ENCODE results near the gene CCDC201.

DNA sequence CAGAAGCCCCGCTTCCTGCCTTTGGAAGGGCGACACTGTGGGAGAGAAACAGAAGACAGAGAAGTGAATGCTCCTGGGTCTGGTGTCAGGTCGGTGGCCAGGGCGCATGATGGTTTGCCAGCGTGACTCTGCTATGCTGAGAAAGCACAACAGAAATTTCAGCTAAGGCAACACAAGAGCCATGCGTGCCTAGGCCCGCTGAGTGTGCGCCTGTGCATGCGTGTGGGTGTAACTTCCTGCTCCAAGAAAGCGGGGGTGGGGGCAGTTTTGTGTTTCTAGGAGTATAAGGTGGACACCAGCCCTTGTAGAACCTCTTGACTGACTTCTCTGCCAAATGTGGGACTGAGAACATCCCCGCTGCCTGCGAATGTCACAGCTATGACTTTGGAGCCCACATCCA is 42.0 kb upstream of the CCDC201 start:
- TF ChIP-seq, protein P1, sequence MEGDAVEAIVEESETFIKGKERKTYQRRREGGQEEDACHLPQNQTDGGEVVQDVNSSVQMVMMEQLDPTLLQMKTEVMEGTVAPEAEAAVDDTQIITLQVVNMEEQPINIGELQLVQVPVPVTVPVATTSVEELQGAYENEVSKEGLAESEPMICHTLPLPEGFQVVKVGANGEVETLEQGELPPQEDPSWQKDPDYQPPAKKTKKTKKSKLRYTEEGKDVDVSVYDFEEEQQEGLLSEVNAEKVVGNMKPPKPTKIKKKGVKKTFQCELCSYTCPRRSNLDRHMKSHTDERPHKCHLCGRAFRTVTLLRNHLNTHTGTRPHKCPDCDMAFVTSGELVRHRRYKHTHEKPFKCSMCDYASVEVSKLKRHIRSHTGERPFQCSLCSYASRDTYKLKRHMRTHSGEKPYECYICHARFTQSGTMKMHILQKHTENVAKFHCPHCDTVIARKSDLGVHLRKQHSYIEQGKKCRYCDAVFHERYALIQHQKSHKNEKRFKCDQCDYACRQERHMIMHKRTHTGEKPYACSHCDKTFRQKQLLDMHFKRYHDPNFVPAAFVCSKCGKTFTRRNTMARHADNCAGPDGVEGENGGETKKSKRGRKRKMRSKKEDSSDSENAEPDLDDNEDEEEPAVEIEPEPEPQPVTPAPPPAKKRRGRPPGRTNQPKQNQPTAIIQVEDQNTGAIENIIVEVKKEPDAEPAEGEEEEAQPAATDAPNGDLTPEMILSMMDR (IDR thresholded peaks at IDR 0.05): no peak
- no peak for TF ChIP-seq MYC (IDR thresholded peaks at IDR 0.05; ENCODE audit: borderline replicate concordance, low read length)
- TF ChIP-seq CHD2 (IDR thresholded peaks at IDR 0.05; ENCODE audit: low read length, partially characterized antibody): no peak
- TF ChIP-seq POLR2A (IDR thresholded peaks at IDR 0.05; ENCODE audit: low read length): no peak
- no peak for TF ChIP-seq RCOR1 (IDR thresholded peaks at IDR 0.05; ENCODE audit: low read depth, low read length)
- no peak for TF ChIP-seq SMC3 (IDR thresholded peaks at IDR 0.05)
- no peak for TF ChIP-seq RAD21 (conservative IDR thresholded peaks at IDR 0.05 in 1 of 2, IDR thresholded peaks at IDR 0.05 in 1 of 2)
- no peak for TF ChIP-seq CBX8 (IDR thresholded peaks at IDR 0.05)
- TF ChIP-seq ZFP36 (IDR thresholded peaks at IDR 0.05; ENCODE audit: borderline replicate concordance, partially characterized antibody): no peak

All from A549 (cell line).